Gastrocnemius medialis (tissue), 4 donors: ENCODE measurements around the gene NTM. TPM values are rescaled to one million over a fixed set of nuclear protein-coding genes. Genes with fewer than 3 reads are reported as not detected.

Source experiments
- ATAC-seq, 2 donors: fragments of 150-250 bp; one replicate each; pipeline ENCODE4 v1.9.1; 2016
- DNase-seq, 2 donors: peaks; one replicate each; pipeline ENCODE4 v3.0.0-alpha.2; 2019
- H3K27ac ChIP-seq, 4 donors: fragments of 200-600 bp; sonication (generic); 1 replicate in 1 of 4; 2 replicates in 3 of 4; pipeline ENCODE4 v1.5.1; 2016 to 2018; ENCODE audit warnings: mild to moderate bottlenecking in 2 of 4, moderate library complexity in 1 of 4
- H3K27me3 ChIP-seq, 3 donors: fragments of 200-600 bp; sonication (generic) in 2 of 3; 1 replicate in 1 of 3; 2 replicates in 2 of 3; pipeline versions ENCODE4 v1.5.1 to v1.6.0; 2016 to 2019; ENCODE audit warnings: mild to moderate bottlenecking in 1 of 3, moderate library complexity in 1 of 3
- H3K36me3 ChIP-seq, 2 donors: fragments of 200-600 bp; sonication (generic) in 1 of 2; one replicate each; pipeline ENCODE4 v1.5.1; 2017 to 2018
- H3K4me1 ChIP-seq, 2 donors: fragments of 200-600 bp; sonication (generic) in 1 of 2; one replicate each; pipeline ENCODE4 v1.5.1; 2016 to 2017; ENCODE audit warnings: mild to moderate bottlenecking in 2 of 2
- H3K4me3 ChIP-seq, 4 donors: fragments of 200-600 bp; sonication (generic) in 3 of 4; 1 replicate in 1 of 4; 2 replicates in 3 of 4; pipeline ENCODE4 v1.5.1; 2016 to 2019; ENCODE audit warnings: mild to moderate bottlenecking in 2 of 4
- H3K9me3 ChIP-seq, 3 donors: fragments of 200-600 bp; sonication (generic) in 2 of 3; 1 replicate in 1 of 3; 2 replicates in 2 of 3; pipeline ENCODE4 v1.5.1; 2016 to 2019
- CTCF ChIP-seq, 5 experiments: fragments of 450-650 bp in 3 of 5; fragments of 200-600 bp in 2 of 5; sonication (generic) in 2 of 5; IDR thresholded peaks in 4 of 5; conservative IDR thresholded peaks in 1 of 5; 1 replicate in 4 of 5; 2 replicates in 1 of 5; pipeline ENCODE4 v1.5.1; 2016 to 2019; ENCODE audit warnings: antibody characterized with exemption in 5 of 5, mild to moderate bottlenecking in 3 of 5, moderate library complexity in 3 of 5
- POLR2A ChIP-seq, 2 donors: fragments of 450-650 bp; IDR thresholded peaks; one replicate each; pipeline ENCODE4 v1.6.1; 2017; ENCODE audit warnings: antibody characterized with exemption in 2 of 2, mild to moderate bottlenecking in 2 of 2, moderate library complexity in 2 of 2
- in situ Hi-C, 4 donors: fragments of 200-750 bp; cut with MboI; loops; one replicate each; pipeline versions ENCODE4 v1.15.0 to v1.8.0; 2017; ENCODE audit warnings: low sequenced_read_pairs in 4 of 4
- intact Hi-C: fragments of 100-400 bp; cut with DNase I; formaldehyde crosslinking; loops from one replicate; pipeline ENCODE4 v1.15.1; 2023; ENCODE audit warnings: low total_unique reads
- total RNA-seq, 4 donors: library from RNA; depleted of rRNA; stranded (reverse); fragments of >200 nt; gene quantifications; one replicate each; pipeline versions ENCODE4 v1.1.0 to v1.2.3, GENCODE V29; 2016

Gene NTM
- total RNA-seq, 4 donors from 2014 or later = 0.69 TPM; not detected in 3

- in situ Hi-C loops = no loop called here
- Histone ChIP-seq H3K27ac (no peak overlapping the region), H3K4me3 (no peak overlapping the region), H3K27me3 (no peaks in the 10 kb centered on the region), H3K9me3 (no peaks in the 10 kb centered on the region), H3K4me1 (no peaks in the 10 kb centered on the region), H3K36me3 (no peaks in the 10 kb centered on the region)
- DNase-seq (no peak), ATAC-seq (no peak)
- TF ChIP-seq POLR2A (IDR thresholded peaks at IDR 0.05) (no peak), CTCF (IDR thresholded peaks at IDR 0.05 in 4 of 5, conservative IDR thresholded peaks at IDR 0.05 in 1 of 5) (no peak)
- intact Hi-C loops = no loop called here
Measured at GRCh38 chr11:131951121-131951520, 580.7 kb downstream of the NTM start.

DNA sequence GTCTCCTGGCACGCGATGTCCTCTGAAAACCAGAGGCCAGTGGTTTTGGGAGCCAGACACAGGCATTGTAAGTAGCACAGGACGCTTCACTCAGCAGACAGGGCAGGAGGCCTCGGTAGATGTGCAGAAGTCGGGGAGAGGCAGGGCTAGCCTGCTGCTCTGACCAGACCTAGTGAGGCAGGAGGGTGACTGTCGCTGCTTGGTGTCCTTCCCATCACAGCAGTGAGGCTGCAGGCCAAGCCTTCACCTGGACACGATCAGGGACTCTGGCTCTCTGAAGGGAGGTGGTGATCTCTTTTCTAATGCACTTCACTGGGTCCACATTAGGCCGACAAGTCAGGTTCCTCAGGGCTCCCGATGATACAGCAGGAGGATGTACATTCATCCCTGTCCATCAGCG is 583.7 kb downstream of the NTM start:
- intact Hi-C loops (no loop called here), in situ Hi-C loops (no loop called here)
- Histone ChIP-seq H3K27ac (no peak overlapping the region), H3K9me3 (no peaks in the 10 kb centered on the region), H3K4me3 (no peak overlapping the region), H3K36me3 (no peaks in the 10 kb centered on the region), H3K27me3 (no peaks in the 10 kb centered on the region), H3K4me1 (no peaks in the 10 kb centered on the region)
- TF ChIP-seq POLR2A (IDR thresholded peaks at IDR 0.05) (no peak), CTCF (IDR thresholded peaks at IDR 0.05 in 4 of 5, conservative IDR thresholded peaks at IDR 0.05 in 1 of 5) (no peak)
- ATAC-seq = no peak
- no peak for DNase-seq

DNA sequence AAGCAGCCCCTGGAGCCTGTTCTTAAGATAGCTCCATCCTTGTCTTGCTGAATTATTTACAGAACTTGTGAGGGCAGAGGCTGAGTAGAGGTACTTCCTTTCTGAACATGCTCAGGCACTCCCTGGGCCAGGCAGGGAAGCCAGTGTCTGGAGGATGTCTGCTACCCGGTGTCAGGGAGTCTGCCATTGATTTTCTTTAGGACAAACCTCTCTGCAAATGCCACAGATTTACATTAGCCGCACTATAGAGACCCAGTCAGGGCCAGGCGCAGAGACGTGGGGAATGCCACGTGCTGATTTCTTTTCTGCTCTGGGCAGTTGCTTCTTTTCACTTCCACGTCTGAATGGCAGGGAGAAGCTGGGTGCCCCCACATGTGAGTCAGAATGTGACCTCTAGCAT is 585.5 kb downstream of the NTM start:
- H3K36me3 ChIP-seq = no peaks in the 10 kb centered on the region
- no peak overlapping the region for H3K27ac ChIP-seq
- in situ Hi-C loops (no loop called here), intact Hi-C loops (no loop called here)
- no peak for ATAC-seq
- no peaks in the 10 kb centered on the region for H3K9me3 ChIP-seq
- no peaks in the 10 kb centered on the region for H3K4me1 ChIP-seq
- DNase-seq = no peak
- TF ChIP-seq POLR2A (IDR thresholded peaks at IDR 0.05) (no peak), CTCF (IDR thresholded peaks at IDR 0.05 in 4 of 5, conservative IDR thresholded peaks at IDR 0.05 in 1 of 5) (no peak)
- no peaks in the 10 kb centered on the region for H3K27me3 ChIP-seq
- no peak overlapping the region for H3K4me3 ChIP-seq

DNA sequence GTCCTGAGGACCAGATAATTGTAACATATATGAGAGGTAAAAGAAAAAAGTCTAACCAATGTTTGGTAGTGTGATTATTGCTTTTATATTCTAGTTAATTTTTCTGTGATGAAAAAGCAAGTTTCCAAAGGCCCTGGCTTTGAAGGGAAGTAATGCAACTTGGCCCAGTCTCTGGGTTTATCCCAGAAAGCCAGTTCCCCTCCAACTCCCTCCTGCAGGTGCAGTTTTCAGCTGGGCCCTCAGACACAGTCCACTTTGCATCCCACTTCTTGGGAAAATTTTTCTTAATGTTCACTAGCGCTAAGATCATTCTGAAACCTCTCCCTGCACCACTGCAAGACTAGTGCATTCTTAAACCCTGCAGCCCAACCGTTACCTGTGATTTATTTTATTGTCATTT is 586.8 kb downstream of the NTM start:
- TF ChIP-seq CTCF (IDR thresholded peaks at IDR 0.05 in 4 of 5, conservative IDR thresholded peaks at IDR 0.05 in 1 of 5) (no peak), POLR2A (IDR thresholded peaks at IDR 0.05) (no peak)
- Histone ChIP-seq H3K27me3 (no peaks in the 10 kb centered on the region), H3K9me3 (no peaks in the 10 kb centered on the region), H3K27ac (no peak overlapping the region), H3K4me3 (no peak overlapping the region), H3K4me1 (no peaks in the 10 kb centered on the region), H3K36me3 (no peaks in the 10 kb centered on the region)
- intact Hi-C loops (no loop called here), in situ Hi-C loops (no loop called here)
- DNase-seq (no peak), ATAC-seq (no peak)

- Histone ChIP-seq H3K27ac (no peak overlapping the region), H3K9me3 (no peaks in the 10 kb centered on the region), H3K4me1 (no peaks in the 10 kb centered on the region), H3K36me3 (no peaks in the 10 kb centered on the region), H3K27me3 (no peaks in the 10 kb centered on the region), H3K4me3 (no peak overlapping the region)
- intact Hi-C loops = no loop called here
- in situ Hi-C loops = no loop called here
- no peak for TF ChIP-seq CTCF (IDR thresholded peaks at IDR 0.05 in 4 of 5, conservative IDR thresholded peaks at IDR 0.05 in 1 of 5)
- no peak for TF ChIP-seq POLR2A (IDR thresholded peaks at IDR 0.05)
- DNase-seq (no peak), ATAC-seq (no peak)
Measured at GRCh38 chr11:131957875-131958274, 587.5 kb downstream of the NTM start.
